Vagina (tissue), 2 donors: ENCODE data around the gene SART3.

ENCODE experiments used
- CTCF ChIP-seq, 3 experiments: fragments of 450-650 bp in 2 of 3; fragments of 200-600 bp in 1 of 3; sonication (generic) in 1 of 3; IDR thresholded peaks; one replicate each; pipeline ENCODE4 v1.5.1; 2017 to 2019; ENCODE audit warnings: antibody characterized with exemption in 3 of 3, mild to moderate bottlenecking in 2 of 3, moderate library complexity in 2 of 3
- POLR2A ChIP-seq, 2 donors: fragments of 450-650 bp; IDR thresholded peaks; one replicate each; pipeline ENCODE4 v1.6.1; 2017; ENCODE audit warnings: antibody characterized with exemption in 2 of 2, mild to moderate bottlenecking in 2 of 2, moderate library complexity in 2 of 2

- TF ChIP-seq CTCF (IDR thresholded peaks at IDR 0.05) (no peak), POLR2A (IDR thresholded peaks at IDR 0.05) (no peak)
Measured at GRCh38 chr12:108591267-108591980, 30.5 kb upstream of the SART3 start.
